Head of caudate nucleus (tissue), 42 donors: ENCODE data around the gene GJA3.

Source experiments
- DNase-seq, 42 donors: peaks; one replicate each; pipeline versions ENCODE4 v3.0.0 to v3.0.0-alpha.2; 2020 to 2021; ENCODE audit warnings: mixed read lengths in 7 of 42
- intact Hi-C: fragments of 100-400 bp; cut with DNase I; formaldehyde crosslinking; loops from one replicate; pipeline ENCODE4 v1.15.0; 2022

The GJA3 gene

GRCh38 chr13:20160306-20161274 lies at the start of gene GJA3:
Gene GJA3 (minus strand): TSS chr13:20161052. CDS start chr13:20143288, 17,764 bp downstream.
- DNase-seq = peak in 39 of 42 donors; percentile 32 to 80 (median 62)
- intact Hi-C loops = loop anchor here (5.0 to 10.0 kb wide), 2 partner anchors 33 to 126 kb away; no protein-coding TSS in a partner anchor

- intact Hi-C loops = no loop called here
- peak in 12 of 42 donors; percentile 19 to 69 (median 42) for DNase-seq
Measured at GRCh38 chr13:20209948-20210347, 49.1 kb upstream of the GJA3 start.

GRCh38 chr13:20206698-20207235 lies 45.9 kb upstream of the GJA3 start:
- DNase-seq = no peak
- intact Hi-C loops = no loop called here

GRCh38 chr13:20206065-20206697 lies 45.3 kb upstream of the GJA3 start:
- DNase-seq = no peak

GRCh38 chr13:20198781-20199180 lies 37.9 kb upstream of the GJA3 start:
- DNase-seq = no peak
- intact Hi-C loops = loop anchor here (10.0 kb wide), 1 partner anchor 286 kb away; no protein-coding TSS in a partner anchor

More at GRCh38 chr13:20206065-20206697, 45.3 kb upstream of the GJA3 start:
- intact Hi-C loops = no loop called here

- intact Hi-C loops = loop anchor here (10.0 kb wide), 1 partner anchor 287 kb away; no protein-coding TSS in a partner anchor
- DNase-seq = peak in 2 of 42 donors; percentile 38 to 50
Measured at GRCh38 chr13:20197361-20197834, 36.5 kb upstream of the GJA3 start.

GRCh38 chr13:20195801-20196200 lies 34.9 kb upstream of the GJA3 start:
- intact Hi-C loops = loop anchor here (10.0 kb wide), 1 partner anchor 289 kb away; no protein-coding TSS in a partner anchor
- DNase-seq = no peak

- no peak for DNase-seq
- intact Hi-C loops = loop anchor here (10.0 kb wide), 1 partner anchor 291 kb away; no protein-coding TSS in a partner anchor
Measured at GRCh38 chr13:20193907-20194631, 33.2 kb upstream of the GJA3 start.

GRCh38 chr13:20193162-20193906 lies 32.5 kb upstream of the GJA3 start:
- DNase-seq = no peak
- intact Hi-C loops = loop anchor here (10.0 kb wide), 1 partner anchor 291 kb away; no protein-coding TSS in a partner anchor

- intact Hi-C loops = loop anchor here (10.0 kb wide), 1 partner anchor 292 kb away; no protein-coding TSS in a partner anchor
- peak in 3 of 42 donors; percentile 39 to 57 (median 49) for DNase-seq
Measured at GRCh38 chr13:20192836-20193161, 31.9 kb upstream of the GJA3 start, which contains the start of gene GJB2. Gene GJB2 (minus strand): TSS chr13:20192938. CDS start chr13:20189581, 3,357 bp downstream.

- intact Hi-C loops = loop anchor here (10.0 kb wide), 1 partner anchor 293 kb away; no protein-coding TSS in a partner anchor
- DNase-seq = no peak
Measured at GRCh38 chr13:20192158-20192835, 31.4 kb upstream of the GJA3 start.

- intact Hi-C loops = loop anchor here (10.0 kb wide), 1 partner anchor 293 kb away; no protein-coding TSS in a partner anchor
- no peak for DNase-seq
Measured at GRCh38 chr13:20191311-20192157, 30.7 kb upstream of the GJA3 start.

GRCh38 chr13:20190481-20191310 lies 29.8 kb upstream of the GJA3 start:
- intact Hi-C loops = loop anchor here (10.0 kb wide), 1 partner anchor 294 kb away; no protein-coding TSS in a partner anchor
- peak in 5 of 42 donors; percentile 34 to 61 (median 53) for DNase-seq

- intact Hi-C loops = loop anchor here (10.0 kb wide), 1 partner anchor 295 kb away; no protein-coding TSS in a partner anchor
- no peak for DNase-seq
Measured at GRCh38 chr13:20190076-20190475, 29.2 kb upstream of the GJA3 start.
